SHP77 (cell line): ENCODE data around the gene KLK12.
"Not testable (repeated sequence)": the region's sequence is repeated elsewhere in the genome, so short reads cannot be mapped to it uniquely, and the experiment has no call there.

ENCODE experiments used
- DNase-seq, 2 experiments: peaks; one replicate each; lab custom pipeline; 2025; lab: John Stamatoyannopoulos, UW

The KLK12 gene

GRCh38 chr19:51015691-51016267 lies 19.0 kb downstream of the KLK12 start:
- no peak for DNase-seq

GRCh38 chr19:51014242-51014641 lies 20.6 kb downstream of the KLK12 start:
- DNase-seq: no peak

- no peak for DNase-seq
These were observed 22.1 kb downstream of the KLK12 start for GRCh38 chr19:51012661-51013190.

- no peak for DNase-seq
These were observed 24.6 kb downstream of the KLK12 start for GRCh38 chr19:51010066-51010795.

- no peak for DNase-seq
These were observed 25.5 kb downstream of the KLK12 start for GRCh38 chr19:51009061-51009891.

- no peak for DNase-seq
These were observed 27.3 kb downstream of the KLK12 start for GRCh38 chr19:51007488-51007887.

GRCh38 chr19:51006406-51006805 lies 28.4 kb downstream of the KLK12 start:
- no peak for DNase-seq

GRCh38 chr19:51005248-51005647 lies 29.6 kb downstream of the KLK12 start:
- DNase-seq: no peak

- DNase-seq: no peak
These were observed 31.5 kb downstream of the KLK12 start for GRCh38 chr19:51003316-51003715.

GRCh38 chr19:51002542-51003311 lies 32.1 kb downstream of the KLK12 start:
- DNase-seq: no peak

GRCh38 chr19:51002089-51002532 lies 32.7 kb downstream of the KLK12 start:
- no peak for DNase-seq

GRCh38 chr19:51001515-51001914 lies 33.3 kb downstream of the KLK12 start, which contains the start of gene KLK8:
Gene KLK8, minus strand, starts transcription at chr19:51001604. Its CDS starts 437 bp downstream, at chr19:51001167.
- no peak for DNase-seq

- no peak for DNase-seq
These were observed 33.8 kb downstream of the KLK12 start for GRCh38 chr19:51000981-51001380.

- DNase-seq: no peak
These were observed 34.4 kb downstream of the KLK12 start for GRCh38 chr19:51000426-51000825.

- DNase-seq: no peak
These were observed 36.1 kb downstream of the KLK12 start for GRCh38 chr19:50998686-50999085.

GRCh38 chr19:50998061-50998460 lies 36.7 kb downstream of the KLK12 start:
- no peak for DNase-seq

- no peak for DNase-seq
These were observed 40.7 kb downstream of the KLK12 start for GRCh38 chr19:50994129-50994528.

GRCh38 chr19:50992666-50993035 lies 42.2 kb downstream of the KLK12 start:
- DNase-seq: no peak

- DNase-seq: not testable (repeated sequence)
These were observed 50.4 kb downstream of the KLK12 start for GRCh38 chr19:50984416-50984815.

GRCh38 chr19:50983625-50984292 lies 51.0 kb downstream of the KLK12 start, which contains the start of gene KLK7:
Gene KLK7, minus strand, starts transcription at chr19:50983917. Its CDS starts 1,518 bp downstream, at chr19:50982399.
- DNase-seq: no peak

- DNase-seq: no peak
These were observed 52.6 kb downstream of the KLK12 start for GRCh38 chr19:50982186-50982585.
